Measurements from ENCODE around the gene SIX1. TPM values are rescaled to one million over a fixed set of nuclear protein-coding genes. Genes with fewer than 3 reads are reported as not detected.

SIX1 gene
- total RNA-seq (not detected), polyA plus RNA-seq (0.14 TPM)
- long read RNA-seq, donor 1: 0 reads
- long read RNA-seq, donor 2: 0 reads
- long read RNA-seq, donor 3: 0 reads
- long read RNA-seq, donor 4: 0 reads

- Histone ChIP-seq H3K9me3 (ENCODE audit: control insufficient read depth, low read length) (no peaks in the 10 kb centered on the region), H3K27me3 (ENCODE audit: control insufficient read depth, insufficient read depth) (peaks cover 3% of the 10 kb centered on the region), H3K4me3 (ENCODE audit: low read length) (peak within 1 kb of the TSS; percentile 37), H3K27ac (ENCODE audit: low read length) (no peak within 1 kb of the TSS), H3K4me1 (ENCODE audit: control insufficient read depth, insufficient read depth, low read length) (no peaks in the 10 kb centered on the region)
- intact Hi-C loops (cut with DNase I): no loop called here
- ATAC-seq (peak; percentile 94 to 97), DNase-seq (peak; percentile 66 to 79 (median 75))
- 1% methylated on average over 79 of the region's 79 CpGs for WGBS
Measured at GRCh38 chr14:60648934-60649874, at the start of gene SIX1. TSS of gene SIX1 (minus strand) at chr14:60649477. CDS start at chr14:60649189, 288 bp downstream.

GRCh38 chr14:60695327-60695726, 46.0 kb upstream of the SIX1 start:
- Histone ChIP-seq H3K27me3 (ENCODE audit: control insufficient read depth, insufficient read depth) (no peaks in the 10 kb centered on the region), H3K27ac (ENCODE audit: low read length) (no peak overlapping the region), H3K9me3 (ENCODE audit: control insufficient read depth, low read length) (no peaks in the 10 kb centered on the region), H3K4me3 (ENCODE audit: low read length) (no peak overlapping the region), H3K4me1 (ENCODE audit: control insufficient read depth, insufficient read depth, low read length) (no peaks in the 10 kb centered on the region)
- no peak for DNase-seq
- intact Hi-C loops (cut with DNase I): no loop called here
- WGBS: 81% methylated on average over 4 of the region's 4 CpGs
- no peak for ATAC-seq

- ATAC-seq (no peak), DNase-seq (no peak)
- no peaks in the 10 kb centered on the region for H3K27me3 ChIP-seq (ENCODE audit: control insufficient read depth, insufficient read depth)
- no peak overlapping the region for H3K27ac ChIP-seq (ENCODE audit: low read length)
- WGBS: 82% methylated on average over 3 of the region's 3 CpGs
- no peaks in the 10 kb centered on the region for H3K9me3 ChIP-seq (ENCODE audit: control insufficient read depth, low read length)
- no peak overlapping the region for H3K4me3 ChIP-seq (ENCODE audit: low read length)
- intact Hi-C loops (cut with DNase I): no loop called here
- no peaks in the 10 kb centered on the region for H3K4me1 ChIP-seq (ENCODE audit: control insufficient read depth, insufficient read depth, low read length)
Measured at GRCh38 chr14:60691383-60692113, 42.3 kb upstream of the SIX1 start.

- Histone ChIP-seq H3K27ac (ENCODE audit: low read length) (no peak overlapping the region), H3K27me3 (ENCODE audit: control insufficient read depth, insufficient read depth) (no peaks in the 10 kb centered on the region), H3K9me3 (ENCODE audit: control insufficient read depth, low read length) (no peaks in the 10 kb centered on the region), H3K4me1 (ENCODE audit: control insufficient read depth, insufficient read depth, low read length) (no peaks in the 10 kb centered on the region), H3K4me3 (ENCODE audit: low read length) (no peak overlapping the region)
- DNase-seq (no peak), ATAC-seq (no peak)
- intact Hi-C loops (cut with DNase I): no loop called here
Measured at GRCh38 chr14:60686865-60687264, 37.6 kb upstream of the SIX1 start.

GRCh38 chr14:60684203-60684602, 34.9 kb upstream of the SIX1 start:
- no peak overlapping the region for H3K4me3 ChIP-seq (ENCODE audit: low read length)
- no peak for DNase-seq
- no peak for ATAC-seq
- H3K27me3 ChIP-seq (ENCODE audit: control insufficient read depth, insufficient read depth): no peaks in the 10 kb centered on the region
- H3K4me1 ChIP-seq (ENCODE audit: control insufficient read depth, insufficient read depth, low read length): no peaks in the 10 kb centered on the region
- intact Hi-C loops (cut with DNase I): no loop called here
- H3K9me3 ChIP-seq (ENCODE audit: control insufficient read depth, low read length): no peaks in the 10 kb centered on the region
- H3K27ac ChIP-seq (ENCODE audit: low read length): no peak overlapping the region
- WGBS: 70% methylated on average over 2 of the region's 2 CpGs

- H3K27ac ChIP-seq (ENCODE audit: low read length): no peak overlapping the region
- H3K4me3 ChIP-seq (ENCODE audit: low read length): no peak overlapping the region
- no peaks in the 10 kb centered on the region for H3K27me3 ChIP-seq (ENCODE audit: control insufficient read depth, insufficient read depth)
- no peaks in the 10 kb centered on the region for H3K4me1 ChIP-seq (ENCODE audit: control insufficient read depth, insufficient read depth, low read length)
- no peak for ATAC-seq
- no peaks in the 10 kb centered on the region for H3K9me3 ChIP-seq (ENCODE audit: control insufficient read depth, low read length)
- intact Hi-C loops (cut with DNase I): no loop called here
- no peak for DNase-seq
Measured at GRCh38 chr14:60681271-60681670, 32.0 kb upstream of the SIX1 start.

GRCh38 chr14:60680511-60680910, 31.2 kb upstream of the SIX1 start:
- ATAC-seq (no peak), DNase-seq (no peak)
- H3K4me1 ChIP-seq (ENCODE audit: control insufficient read depth, insufficient read depth, low read length): no peaks in the 10 kb centered on the region
- H3K27ac ChIP-seq (ENCODE audit: low read length): no peak overlapping the region
- H3K9me3 ChIP-seq (ENCODE audit: control insufficient read depth, low read length): no peaks in the 10 kb centered on the region
- no peaks in the 10 kb centered on the region for H3K27me3 ChIP-seq (ENCODE audit: control insufficient read depth, insufficient read depth)
- H3K4me3 ChIP-seq (ENCODE audit: low read length): no peak overlapping the region
- intact Hi-C loops (cut with DNase I): no loop called here
- WGBS: 92% methylated on average over 3 of the region's 3 CpGs

- Histone ChIP-seq H3K27ac (ENCODE audit: low read length) (no peak overlapping the region), H3K27me3 (ENCODE audit: control insufficient read depth, insufficient read depth) (no peaks in the 10 kb centered on the region), H3K4me3 (ENCODE audit: low read length) (no peak overlapping the region), H3K9me3 (ENCODE audit: control insufficient read depth, low read length) (no peaks in the 10 kb centered on the region), H3K4me1 (ENCODE audit: control insufficient read depth, insufficient read depth, low read length) (no peaks in the 10 kb centered on the region)
- intact Hi-C loops (cut with DNase I): no loop called here
- no peak for DNase-seq
- no peak for ATAC-seq
- WGBS: 68% methylated on average over 4 of the region's 4 CpGs
Measured at GRCh38 chr14:60679566-60680258, 30.4 kb upstream of the SIX1 start.

- H3K4me3 ChIP-seq (ENCODE audit: low read length): no peak overlapping the region
- intact Hi-C loops (cut with DNase I): no loop called here
- H3K4me1 ChIP-seq (ENCODE audit: control insufficient read depth, insufficient read depth, low read length): no peaks in the 10 kb centered on the region
- no peaks in the 10 kb centered on the region for H3K27me3 ChIP-seq (ENCODE audit: control insufficient read depth, insufficient read depth)
- ATAC-seq: no peak
- H3K9me3 ChIP-seq (ENCODE audit: control insufficient read depth, low read length): no peaks in the 10 kb centered on the region
- no peak overlapping the region for H3K27ac ChIP-seq (ENCODE audit: low read length)
- DNase-seq: no peak
Measured at GRCh38 chr14:60677701-60678100, 28.4 kb upstream of the SIX1 start.

GRCh38 chr14:60670989-60671388, 21.7 kb upstream of the SIX1 start:
- no peak overlapping the region for H3K27ac ChIP-seq (ENCODE audit: low read length)
- ATAC-seq: no peak
- no peaks in the 10 kb centered on the region for H3K27me3 ChIP-seq (ENCODE audit: control insufficient read depth, insufficient read depth)
- no peaks in the 10 kb centered on the region for H3K4me1 ChIP-seq (ENCODE audit: control insufficient read depth, insufficient read depth, low read length)
- no peak overlapping the region for H3K4me3 ChIP-seq (ENCODE audit: low read length)
- no peaks in the 10 kb centered on the region for H3K9me3 ChIP-seq (ENCODE audit: control insufficient read depth, low read length)
- intact Hi-C loops (cut with DNase I): no loop called here
- WGBS: 77% methylated on average over 3 of the region's 3 CpGs
- DNase-seq: no peak

All from right cardiac atrium (tissue), 5 donors.